Measurements from ENCODE around the gene GNL3L. TPM values are rescaled to one million over a fixed set of nuclear protein-coding genes. Genes with fewer than 3 reads are reported as not detected.
"Not testable (repeated sequence)": the region's sequence is repeated elsewhere in the genome, so short reads cannot be mapped to it uniquely, and the experiment has no call there.

The GNL3L gene, protein sequence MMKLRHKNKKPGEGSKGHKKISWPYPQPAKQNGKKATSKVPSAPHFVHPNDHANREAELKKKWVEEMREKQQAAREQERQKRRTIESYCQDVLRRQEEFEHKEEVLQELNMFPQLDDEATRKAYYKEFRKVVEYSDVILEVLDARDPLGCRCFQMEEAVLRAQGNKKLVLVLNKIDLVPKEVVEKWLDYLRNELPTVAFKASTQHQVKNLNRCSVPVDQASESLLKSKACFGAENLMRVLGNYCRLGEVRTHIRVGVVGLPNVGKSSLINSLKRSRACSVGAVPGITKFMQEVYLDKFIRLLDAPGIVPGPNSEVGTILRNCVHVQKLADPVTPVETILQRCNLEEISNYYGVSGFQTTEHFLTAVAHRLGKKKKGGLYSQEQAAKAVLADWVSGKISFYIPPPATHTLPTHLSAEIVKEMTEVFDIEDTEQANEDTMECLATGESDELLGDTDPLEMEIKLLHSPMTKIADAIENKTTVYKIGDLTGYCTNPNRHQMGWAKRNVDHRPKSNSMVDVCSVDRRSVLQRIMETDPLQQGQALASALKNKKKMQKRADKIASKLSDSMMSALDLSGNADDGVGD
- 10 to 100 TPM; 14.6 to 57.7 (median 30.0) TPM for polyA plus RNA-seq

DNA sequence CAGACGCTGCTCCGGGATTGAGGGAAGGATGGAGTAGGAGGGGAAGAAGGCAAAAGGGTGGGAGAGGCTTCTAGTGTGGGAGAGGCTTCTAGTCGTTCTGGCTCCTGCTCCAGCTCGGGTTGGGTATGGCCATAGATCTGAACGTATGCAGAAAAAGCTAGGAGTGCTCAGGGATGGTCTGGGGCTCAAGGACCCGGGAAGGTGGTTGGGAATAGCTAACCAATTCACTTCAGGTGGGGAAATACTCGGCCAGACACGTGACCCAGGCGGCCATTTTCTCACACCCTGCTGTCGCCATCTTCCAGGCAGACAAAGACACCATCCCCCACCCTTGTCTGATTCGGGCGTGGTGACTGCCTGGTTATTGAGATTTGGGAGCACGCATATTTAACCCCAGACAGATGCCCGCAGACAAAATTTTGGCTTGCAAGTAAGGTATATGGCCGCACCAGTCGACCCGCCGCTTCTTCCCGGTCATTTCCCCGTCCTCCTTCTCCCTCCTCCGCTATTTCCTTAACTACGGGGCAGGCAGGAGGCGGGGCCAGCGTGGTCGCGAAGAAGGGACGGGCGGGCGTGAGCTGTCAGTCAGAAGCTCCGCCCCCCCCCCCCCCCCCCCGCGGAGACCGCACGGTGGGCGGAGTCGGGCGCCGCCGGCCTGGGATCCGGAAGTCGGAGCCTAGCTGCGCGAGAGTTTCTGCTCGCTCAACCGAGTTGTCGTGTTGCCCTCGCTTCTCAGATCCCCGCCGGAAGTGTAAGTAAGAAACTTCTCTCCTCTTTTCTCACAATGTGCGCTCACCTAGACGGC lies at the start of gene GNL3L:
TSS of gene GNL3L (plus strand) at position 668 of the 805 bp plus-strand sequence. CDS start 2,348 bp downstream, outside the sequence.
- H3K4me3 Mint-ChIP-seq = peak within 1 kb of the TSS; percentile 92 to 96 (median 94)
- peaks cover 0 to 13% (median 4%) of the 10 kb centered on the region in 3 donors for H3K27me3 Mint-ChIP-seq (ENCODE audit: low read depth in 3 of 3)
- peak within 1 kb of the TSS; percentile 93 to 98 (median 97) for H3K27ac Mint-ChIP-seq
- DNase-seq = peak; percentile 77 to 84 (median 83)
- H3K4me1 Mint-ChIP-seq = peaks cover 37 to 49% of the 10 kb centered on the region in 2 donors
- H3K36me3 Mint-ChIP-seq = peaks cover 0 to 4% (median 0%) of the 10 kb centered on the region in 3 donors
- H3K9me3 Mint-ChIP-seq = peaks cover 0 to 4% (median 0%) of the 10 kb centered on the region in 6 donors

DNA sequence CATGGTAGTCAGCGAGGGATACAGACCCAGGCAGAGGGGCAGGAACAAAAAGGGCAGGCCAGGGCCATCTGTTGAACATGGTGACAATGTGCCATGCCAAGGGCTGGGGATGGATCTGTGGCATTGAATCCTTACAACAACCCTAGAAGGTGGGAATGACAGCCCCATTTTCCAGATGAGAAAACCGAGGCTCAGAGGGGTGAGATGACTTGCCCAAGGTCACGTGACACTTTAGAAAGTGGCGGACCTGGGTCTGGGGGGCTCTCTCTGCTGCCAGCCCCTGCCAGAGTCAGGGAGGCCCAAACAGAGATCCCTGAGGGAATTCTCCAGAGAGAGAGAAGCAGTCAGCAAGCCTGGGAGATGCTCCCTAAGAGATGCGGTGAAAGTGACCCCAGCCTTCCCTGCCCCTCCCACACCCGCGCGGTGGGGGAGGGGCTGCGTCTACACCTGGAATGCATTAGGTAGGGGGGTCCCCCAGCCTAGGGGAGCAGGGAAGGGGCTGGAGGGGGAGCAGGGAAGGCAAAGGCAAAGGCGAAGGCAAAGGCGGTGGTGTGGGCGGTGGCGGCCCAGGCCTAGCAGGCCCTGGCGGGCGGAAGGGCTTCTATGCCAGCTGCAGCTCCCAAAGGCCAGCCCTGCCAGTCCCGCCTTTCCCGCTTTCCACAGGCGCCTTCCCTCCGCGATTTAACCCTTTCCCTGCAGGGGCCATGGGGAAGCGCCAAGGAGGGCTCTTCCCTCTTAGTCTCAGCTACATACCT lies 47.0 kb upstream of the GNL3L start:
- no peak for DNase-seq
- no peaks in the 10 kb centered on the region for H3K36me3 Mint-ChIP-seq
- H3K4me3 Mint-ChIP-seq = no peak overlapping the region
- no peaks in the 10 kb centered on the region for H3K9me3 Mint-ChIP-seq
- peaks cover 0 to 11% (median 2%) of the 10 kb centered on the region in 3 donors for H3K27me3 Mint-ChIP-seq (ENCODE audit: low read depth in 3 of 3)
- H3K27ac Mint-ChIP-seq = no peak overlapping the region
- no peaks in the 10 kb centered on the region for H3K4me1 Mint-ChIP-seq

- DNase-seq = no peak
- H3K9me3 Mint-ChIP-seq = no peaks in the 10 kb centered on the region
- H3K27ac Mint-ChIP-seq = no peak overlapping the region
- no peak overlapping the region for H3K4me3 Mint-ChIP-seq
- H3K27me3 Mint-ChIP-seq (ENCODE audit: low read depth in 3 of 3) = peaks cover 0 to 12% (median 2%) of the 10 kb centered on the region in 3 donors
- no peaks in the 10 kb centered on the region for H3K4me1 Mint-ChIP-seq
- H3K36me3 Mint-ChIP-seq = no peaks in the 10 kb centered on the region
These were observed 46.1 kb upstream of the GNL3L start for GRCh38 chrX:54483946-54484345.

GRCh38 chrX:54484666-54485065 lies 45.4 kb upstream of the GNL3L start:
- Mint-ChIP-seq H3K27ac (no peak overlapping the region), H3K4me3 (no peak overlapping the region), H3K27me3 (ENCODE audit: low read depth in 3 of 3) (peaks cover 0 to 13% (median 2%) of the 10 kb centered on the region in 3 donors), H3K36me3 (no peaks in the 10 kb centered on the region), H3K9me3 (no peaks in the 10 kb centered on the region), H3K4me1 (no peaks in the 10 kb centered on the region)
- no peak for DNase-seq

- H3K4me1 Mint-ChIP-seq, DNase-seq, H3K4me3 Mint-ChIP-seq, H3K36me3 Mint-ChIP-seq, H3K27ac Mint-ChIP-seq, H3K9me3 Mint-ChIP-seq: not testable (repeated sequence)
- peaks cover 0 to 16% (median 6%) of the 10 kb centered on the region in 3 donors for H3K27me3 Mint-ChIP-seq (ENCODE audit: low read depth in 3 of 3)
These were observed 40.2 kb upstream of the GNL3L start for GRCh38 chrX:54489819-54490218.

- Mint-ChIP-seq H3K9me3 (no peaks in the 10 kb centered on the region), H3K27ac (no peak overlapping the region), H3K4me1 (peaks cover 0 to 5% of the 10 kb centered on the region in 2 donors), H3K36me3 (peaks cover 0 to 5% (median 0%) of the 10 kb centered on the region in 3 donors), H3K4me3 (no peak overlapping the region), H3K27me3 (ENCODE audit: low read depth in 3 of 3) (peaks cover 5 to 20% (median 7%) of the 10 kb centered on the region in 3 donors)
- DNase-seq = no peak
These were observed 37.7 kb upstream of the GNL3L start for GRCh38 chrX:54492340-54492739.

DNA sequence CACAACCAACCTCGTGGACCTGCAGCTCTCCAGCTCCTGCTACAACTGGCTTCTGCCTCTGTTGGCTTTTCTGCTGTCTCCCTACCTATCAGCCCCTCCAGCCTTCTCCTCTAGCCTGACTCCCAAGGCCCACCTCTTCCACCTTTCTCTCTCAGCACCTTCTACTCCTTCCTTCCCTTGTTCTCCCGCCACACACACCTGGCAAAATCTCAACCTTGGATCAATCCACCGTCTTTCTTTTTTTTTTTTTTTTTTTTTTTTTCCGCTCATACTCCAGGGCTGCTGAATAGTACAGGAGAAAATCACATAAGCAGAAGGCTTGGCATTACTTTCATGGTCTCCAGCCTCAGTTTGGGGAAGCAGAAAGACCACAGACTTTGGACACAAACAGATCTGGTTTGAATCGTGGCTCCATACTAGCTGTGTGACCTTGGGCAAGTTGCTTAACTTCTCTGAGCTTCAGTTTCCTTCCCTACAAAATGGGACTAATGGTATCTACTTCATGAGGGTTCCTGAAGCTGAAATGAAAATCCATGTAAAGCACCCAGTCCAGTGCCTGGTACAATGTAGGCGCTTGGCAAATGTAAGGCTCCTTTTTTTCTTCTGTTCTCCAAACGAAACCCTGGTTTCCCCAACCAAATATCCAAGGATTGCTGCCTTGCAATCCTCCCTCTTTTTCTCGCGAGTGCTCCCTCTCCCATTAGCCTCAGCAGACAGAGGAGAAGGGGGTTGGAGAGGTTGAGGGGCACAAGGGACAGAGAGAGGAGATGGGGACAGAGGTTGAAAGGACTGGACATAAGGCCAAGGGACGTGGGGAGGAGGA lies 35.6 kb upstream of the GNL3L start:
- peaks cover 10 to 29% (median 10%) of the 10 kb centered on the region in 3 donors for H3K27me3 Mint-ChIP-seq (ENCODE audit: low read depth in 3 of 3)
- peaks cover 0 to 2% (median 0%) of the 10 kb centered on the region in 6 donors for H3K9me3 Mint-ChIP-seq
- H3K36me3 Mint-ChIP-seq = peaks cover 0 to 5% (median 0%) of the 10 kb centered on the region in 3 donors
- peak overlapping the region in 3 of 5 donors; percentile 15 to 40 (median 16) for H3K4me3 Mint-ChIP-seq
- no peak for DNase-seq
- no peak overlapping the region for H3K27ac Mint-ChIP-seq
- H3K4me1 Mint-ChIP-seq = peaks cover 0 to 5% of the 10 kb centered on the region in 2 donors

DNA sequence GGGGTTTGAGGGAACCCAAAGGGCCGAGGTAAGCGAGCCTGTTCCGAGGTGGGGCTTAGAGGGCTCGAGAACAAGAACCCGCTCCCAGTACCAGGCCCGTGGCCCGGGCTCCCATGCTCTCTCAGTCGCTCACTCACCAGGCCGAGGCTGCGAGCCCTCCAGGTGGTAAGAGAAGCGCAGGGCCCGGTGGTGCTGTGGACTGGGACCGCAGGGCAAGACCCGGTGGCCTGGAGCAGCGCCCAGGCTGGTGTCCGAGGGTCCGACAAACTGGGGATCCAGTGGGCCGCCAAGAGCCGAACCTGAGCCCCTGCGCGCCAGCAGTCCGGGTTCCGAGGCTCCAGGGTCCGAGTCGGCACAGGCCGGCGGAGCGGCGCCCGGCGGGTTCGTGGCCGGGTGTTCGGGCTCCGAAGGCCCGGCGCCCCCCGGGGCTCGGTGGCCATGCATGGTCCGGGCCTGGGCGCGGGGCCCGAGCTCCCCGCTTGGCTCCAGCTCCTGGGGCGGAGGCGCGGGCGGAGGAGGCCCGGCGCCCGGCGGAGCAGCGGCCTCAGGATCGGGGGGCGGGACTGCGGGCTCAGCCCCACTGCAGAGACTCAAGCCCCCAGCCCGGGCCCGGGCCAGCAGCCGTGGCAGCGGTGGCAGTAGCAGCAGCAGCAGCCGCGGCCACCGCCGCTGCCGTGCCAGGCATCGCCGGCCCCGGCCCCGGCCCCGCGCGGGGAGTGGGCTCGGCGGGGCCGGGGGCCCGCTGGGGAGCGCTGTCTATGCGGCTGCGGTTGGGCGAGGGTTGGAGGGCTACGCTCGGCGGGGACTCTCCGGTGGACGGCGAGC lies 34.8 kb upstream of the GNL3L start:
- DNase-seq = no peak
- Mint-ChIP-seq H3K4me3 (peak overlapping the region in 4 of 5 donors; percentile 30 to 61 (median 46)), H3K4me1 (peaks cover 0 to 5% of the 10 kb centered on the region in 2 donors), H3K27me3 (ENCODE audit: low read depth in 3 of 3) (peaks cover 10 to 31% (median 10%) of the 10 kb centered on the region in 3 donors), H3K27ac (no peak overlapping the region), H3K9me3 (peaks cover 0 to 2% (median 0%) of the 10 kb centered on the region in 6 donors), H3K36me3 (peaks cover 0 to 5% (median 0%) of the 10 kb centered on the region in 3 donors)

DNA sequence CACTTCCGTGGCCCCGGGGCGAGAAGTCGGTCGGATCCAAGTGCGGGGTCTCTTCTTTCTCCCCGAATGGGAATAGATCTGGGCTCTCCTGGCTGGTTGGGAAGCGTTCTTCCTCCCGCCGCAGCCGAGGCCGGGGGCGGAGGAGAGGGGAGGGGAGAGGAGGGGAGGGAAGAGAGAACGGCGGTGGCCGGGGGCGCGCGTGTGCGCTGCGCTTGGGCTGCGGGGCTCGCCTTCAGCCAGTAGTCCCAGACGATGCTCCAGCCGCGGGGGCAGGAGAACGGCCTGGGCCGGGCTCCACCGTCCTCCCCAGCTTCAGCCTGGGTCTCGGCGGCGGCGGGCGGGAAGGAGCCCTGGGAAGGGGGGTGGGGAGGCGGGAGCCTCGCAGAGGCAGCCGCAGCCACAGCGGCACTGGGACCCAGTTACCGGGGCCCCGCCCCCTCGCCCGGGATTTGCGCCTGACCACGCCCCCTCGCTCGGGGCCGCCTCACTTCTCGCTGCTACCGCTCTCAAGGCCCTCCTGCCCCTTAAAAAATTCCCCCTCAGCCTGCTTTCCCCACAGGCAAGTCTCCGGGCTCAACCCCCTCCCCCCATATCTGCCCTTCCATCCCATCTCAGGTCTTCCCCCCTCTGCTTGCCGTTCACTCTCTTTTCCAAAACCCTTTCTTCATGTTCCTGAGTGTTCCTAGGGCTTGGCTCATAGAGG lies 34.1 kb upstream of the GNL3L start, which contains the start of gene FGD1:
TSS of gene FGD1 (minus strand) at position 421 of the 703 bp plus-strand sequence. CDS start 802 bp downstream, outside the sequence.
- DNase-seq = peak in 2 of 3 donors; percentile 6 to 7
- Mint-ChIP-seq H3K27me3 (ENCODE audit: low read depth in 3 of 3) (peaks cover 10 to 31% (median 10%) of the 10 kb centered on the region in 3 donors), H3K27ac (no peak within 1 kb of the TSS), H3K4me3 (peak within 1 kb of the TSS; percentile 37 to 72 (median 61)), H3K36me3 (peaks cover 0 to 5% (median 0%) of the 10 kb centered on the region in 3 donors), H3K9me3 (peaks cover 0 to 2% (median 0%) of the 10 kb centered on the region in 6 donors), H3K4me1 (peaks cover 0 to 5% of the 10 kb centered on the region in 2 donors)

GRCh38 chrX:54496517-54496852 lies 33.5 kb upstream of the GNL3L start:
- H3K4me1 Mint-ChIP-seq = peaks cover 0 to 5% of the 10 kb centered on the region in 2 donors
- no peak for DNase-seq
- no peak overlapping the region for H3K27ac Mint-ChIP-seq
- H3K27me3 Mint-ChIP-seq (ENCODE audit: low read depth in 3 of 3) = peaks cover 10 to 31% (median 10%) of the 10 kb centered on the region in 3 donors
- peaks cover 0 to 2% (median 0%) of the 10 kb centered on the region in 6 donors for H3K9me3 Mint-ChIP-seq
- peaks cover 0 to 5% (median 0%) of the 10 kb centered on the region in 3 donors for H3K36me3 Mint-ChIP-seq
- peak overlapping the region; percentile 10 to 72 (median 57) for H3K4me3 Mint-ChIP-seq

GRCh38 chrX:54496936-54497335 lies 33.1 kb upstream of the GNL3L start:
- peaks cover 0 to 2% (median 0%) of the 10 kb centered on the region in 6 donors for H3K9me3 Mint-ChIP-seq

More at GRCh38 chrX:54496936-54497335, 33.1 kb upstream of the GNL3L start:
- Mint-ChIP-seq H3K27me3 (ENCODE audit: low read depth in 3 of 3) (peaks cover 10 to 31% (median 10%) of the 10 kb centered on the region in 3 donors), H3K27ac (no peak overlapping the region), H3K4me3 (peak overlapping the region; percentile 10 to 72 (median 57)), H3K36me3 (peaks cover 0 to 5% (median 0%) of the 10 kb centered on the region in 3 donors), H3K4me1 (peaks cover 0 to 5% of the 10 kb centered on the region in 2 donors)
- DNase-seq = no peak
